GM19395 (cell line): ENCODE measurements around the gene MDGA2.

ENCODE experiments used
- ATAC-seq: cut with Tn5 transposase; IDR thresholded peaks from one replicate; pipeline ENCODE4 v1.9.1; 2021; ENCODE audit warnings: mild to moderate bottlenecking, moderate library complexity; ENCODE audit not compliant: unreplicated experiment

The MDGA2 gene

DNA sequence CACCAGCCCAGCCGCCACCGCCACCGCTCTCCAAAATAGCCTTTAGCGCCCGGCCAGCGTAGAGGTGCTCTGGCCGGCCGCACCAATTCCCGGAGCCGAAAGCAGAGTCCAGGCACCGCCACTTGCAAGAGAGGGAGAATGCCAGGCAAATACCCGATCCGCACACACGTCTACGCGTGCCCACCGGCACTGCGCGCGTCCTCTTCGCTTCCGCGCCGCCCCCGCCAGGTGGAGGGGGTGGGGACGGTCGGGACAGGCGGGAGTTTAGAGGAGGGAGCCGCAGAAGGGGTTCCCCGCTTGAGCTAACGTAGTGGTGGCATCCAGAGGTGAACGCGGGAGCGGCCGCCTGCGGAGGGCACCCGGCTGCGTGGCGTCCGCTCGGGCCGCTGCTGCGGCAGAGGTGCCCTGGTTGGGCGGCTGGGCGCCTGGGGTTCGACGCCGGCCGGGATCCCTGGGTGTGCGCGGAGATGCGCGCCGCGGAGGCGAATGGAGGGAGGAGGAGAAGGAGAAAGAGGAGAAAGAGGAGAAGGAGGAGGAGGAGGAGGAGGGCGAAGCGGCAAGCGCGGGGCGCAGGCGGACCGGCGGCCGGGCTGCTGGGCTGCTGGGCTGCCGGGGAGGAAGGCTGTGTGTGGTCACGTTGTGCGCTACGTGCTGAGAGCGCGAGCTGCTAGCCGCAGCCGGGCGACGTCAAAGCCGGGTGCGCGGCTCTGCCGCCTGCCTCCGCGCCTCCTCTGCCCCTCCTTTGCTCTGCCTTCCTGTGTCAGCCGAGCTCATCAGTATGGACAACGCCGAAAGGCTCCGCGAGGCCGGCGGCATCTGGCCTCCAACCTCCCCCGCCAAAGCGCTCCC, at the start of gene MDGA2:
TSS of gene MDGA2 (minus strand) at position 140 of the 849 bp plus-strand sequence.
- peak; percentile 55 for ATAC-seq

DNA sequence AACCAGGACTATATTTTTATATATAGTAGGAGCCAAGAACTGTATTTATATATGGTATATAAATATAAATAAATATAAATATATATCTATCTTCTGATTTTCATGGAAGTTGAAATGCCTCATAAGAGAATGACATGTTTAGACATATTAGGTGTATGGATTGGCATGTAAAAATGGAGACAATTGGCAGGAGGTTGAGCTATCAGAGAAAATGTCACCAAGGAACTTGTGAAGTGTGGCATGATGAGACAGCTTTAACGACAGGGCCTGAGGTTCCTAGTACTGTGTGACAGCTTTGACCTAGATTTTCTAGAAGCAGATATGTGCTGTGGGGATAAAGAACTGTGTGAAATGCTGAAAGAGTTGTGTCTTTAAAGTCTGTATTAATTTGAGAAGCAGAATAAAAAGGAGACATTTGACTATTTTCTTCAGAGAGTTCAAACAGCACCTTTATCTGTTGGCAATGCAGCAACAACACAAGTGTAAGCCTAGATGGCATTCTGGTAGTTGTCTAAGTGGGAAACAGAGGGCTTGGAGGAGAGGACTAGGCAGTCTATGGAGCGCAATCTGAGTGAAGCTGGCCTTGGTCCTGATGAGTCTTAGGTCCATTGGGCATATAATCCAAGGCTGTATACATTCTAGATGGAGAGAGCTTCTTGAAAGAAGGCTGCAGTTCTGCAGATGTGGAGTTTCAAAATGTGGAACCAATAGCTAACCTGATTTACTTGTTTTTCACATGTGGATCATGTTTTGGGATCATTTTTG, 47.7 kb upstream of the MDGA2 start:
- ATAC-seq, result no peak

DNA sequence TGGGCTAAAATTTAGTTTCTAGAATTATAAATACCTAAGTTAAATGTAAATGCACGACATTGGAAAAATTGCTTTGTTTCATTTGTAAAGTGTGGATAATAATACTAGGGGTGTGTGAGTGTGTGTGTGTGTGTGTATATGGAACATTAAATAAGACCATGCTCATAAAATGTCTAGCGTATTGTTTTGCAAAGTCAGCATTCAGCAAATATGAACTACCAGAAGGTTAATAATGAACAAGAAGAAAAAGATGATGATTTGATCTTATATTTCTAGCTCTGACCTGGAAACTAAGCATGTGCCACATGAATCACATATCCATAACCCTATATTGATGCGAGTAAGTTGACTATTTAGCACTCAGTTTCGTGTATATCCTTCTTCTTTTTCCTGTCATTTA, 44.9 kb upstream of the MDGA2 start:
- no peak for ATAC-seq

DNA sequence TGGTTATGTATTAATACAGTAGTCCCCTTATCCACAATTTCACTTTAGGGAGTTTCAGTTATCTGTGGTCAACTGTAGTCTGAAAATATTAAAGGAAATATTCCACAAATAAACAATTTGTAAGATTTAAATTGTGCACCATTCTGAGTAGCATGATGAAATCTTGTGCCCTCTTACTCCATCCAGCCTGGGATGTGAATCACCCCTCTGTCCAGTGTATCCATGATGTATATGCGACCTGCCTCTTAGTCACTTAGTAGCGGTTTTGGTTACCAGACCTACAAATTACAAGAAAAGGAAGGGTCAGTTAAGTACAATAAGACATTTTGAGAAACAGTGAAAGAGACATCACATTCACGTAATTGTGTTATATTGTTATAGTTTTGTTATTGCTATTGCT, 39.9 kb upstream of the MDGA2 start:
- ATAC-seq, result no peak

DNA sequence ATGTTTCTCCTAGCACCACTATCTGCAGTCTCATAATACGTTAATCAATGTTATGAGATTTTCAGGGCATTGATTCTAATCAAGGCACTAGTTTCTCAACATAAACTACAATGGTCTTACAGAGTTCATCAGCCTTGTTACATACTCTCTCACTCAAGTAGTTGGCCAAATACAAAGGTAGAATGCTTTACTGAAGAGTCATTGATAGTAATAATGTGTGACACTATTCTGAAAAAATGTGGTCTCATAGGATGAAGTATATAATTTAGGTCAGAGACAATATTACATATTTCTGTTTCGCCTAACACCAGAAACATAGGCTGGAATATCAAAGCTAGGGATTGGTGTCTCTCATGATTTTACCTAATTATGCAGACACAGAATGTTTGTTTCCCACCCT, 35.2 kb upstream of the MDGA2 start:
- ATAC-seq, result no peak

DNA sequence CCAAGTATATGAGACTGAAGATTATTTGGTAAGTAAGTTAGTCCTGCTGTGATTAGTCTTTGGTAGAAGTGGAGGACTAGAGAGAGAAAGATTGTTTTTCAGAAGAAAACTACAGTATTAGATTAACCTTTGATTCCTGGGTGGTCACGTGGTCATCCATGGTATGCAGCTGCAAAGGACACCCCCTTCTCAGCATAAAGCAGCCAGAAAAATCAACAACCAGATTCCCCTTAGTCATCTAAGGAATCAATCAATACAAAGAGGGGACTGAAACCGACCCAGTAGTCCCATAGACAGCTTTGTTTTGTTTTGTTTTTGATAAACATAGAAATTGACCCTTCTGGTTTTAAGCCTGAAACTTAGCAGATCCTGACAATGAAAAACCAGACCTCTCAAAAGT, 30.3 kb upstream of the MDGA2 start:
- no peak for ATAC-seq

DNA sequence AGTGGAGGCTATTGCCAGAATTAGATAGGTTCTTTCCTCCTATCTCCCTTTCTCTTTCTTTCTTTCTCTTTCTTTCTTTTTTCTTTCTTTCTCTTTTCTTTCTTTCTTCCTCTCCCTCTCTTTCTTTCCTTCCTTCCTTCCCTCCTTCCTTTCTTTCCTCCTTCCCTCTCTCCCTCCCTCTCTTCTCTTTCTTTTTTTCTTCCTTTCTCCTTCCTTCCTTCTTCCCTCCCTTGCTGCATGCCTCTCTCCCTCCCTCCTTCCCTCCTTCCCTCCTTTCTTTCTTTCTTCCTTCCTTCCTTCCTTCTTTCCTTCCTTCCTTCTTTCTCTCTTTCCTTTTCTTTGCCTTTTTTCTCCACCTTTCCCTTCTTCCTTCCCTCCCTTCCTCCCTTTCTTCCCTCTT, 16.4 kb upstream of the MDGA2 start:
- ATAC-seq, result no peak

DNA sequence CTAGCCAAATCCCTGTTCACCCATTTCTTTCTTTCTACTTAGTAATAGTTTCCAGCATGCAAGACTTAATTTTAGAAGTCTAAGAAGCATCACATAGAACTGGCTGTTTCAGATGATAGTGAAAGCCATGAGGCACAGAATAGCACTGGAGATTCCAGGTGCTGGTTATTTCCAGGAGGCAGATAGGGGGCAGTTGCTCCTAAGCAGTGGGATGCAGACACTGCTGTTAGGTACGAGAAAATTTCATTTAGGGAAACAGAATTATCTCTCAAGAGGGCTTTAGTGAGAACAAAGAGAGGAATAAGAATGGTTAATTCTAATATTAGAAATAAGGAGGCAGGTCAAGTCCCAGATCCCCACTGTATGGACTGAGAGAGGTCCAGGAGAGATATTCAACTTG, 3.6 kb upstream of the MDGA2 start:
- ATAC-seq, result no peak

DNA sequence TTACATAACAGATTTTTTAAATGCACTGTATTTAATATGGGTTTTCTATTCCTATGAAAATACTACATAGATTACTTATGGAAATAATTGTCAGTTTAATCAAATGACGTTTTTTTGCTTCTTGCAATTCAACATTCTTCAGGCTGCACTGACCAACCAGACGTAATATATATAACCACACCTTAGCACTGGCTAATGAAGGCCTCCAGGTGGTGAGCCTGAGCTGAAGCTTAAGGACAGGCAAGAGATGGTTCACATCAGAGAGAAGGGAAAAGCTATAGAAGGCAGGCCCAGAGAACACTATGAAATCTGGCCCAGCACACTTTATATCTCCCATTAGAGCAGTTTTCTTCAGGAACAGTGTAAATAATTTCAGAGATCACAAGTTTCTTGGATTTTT, 2.8 kb upstream of the MDGA2 start:
- ATAC-seq, result no peak

DNA sequence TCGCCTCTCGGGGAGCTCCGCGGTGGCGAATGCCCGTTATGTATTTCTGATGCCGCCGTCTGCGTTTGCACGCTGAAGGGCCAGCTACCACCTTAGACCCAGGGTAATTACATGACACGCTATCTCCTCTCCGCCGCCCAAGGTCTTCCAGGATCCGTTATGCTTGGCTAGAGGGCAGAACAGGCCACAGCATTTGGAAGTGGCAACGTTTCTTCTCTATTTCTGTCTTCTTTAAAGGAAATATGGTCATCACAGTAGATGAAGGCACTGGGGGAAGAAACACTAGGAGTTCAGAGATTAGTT, 861 bp upstream of the MDGA2 start:
- no peak for ATAC-seq

DNA sequence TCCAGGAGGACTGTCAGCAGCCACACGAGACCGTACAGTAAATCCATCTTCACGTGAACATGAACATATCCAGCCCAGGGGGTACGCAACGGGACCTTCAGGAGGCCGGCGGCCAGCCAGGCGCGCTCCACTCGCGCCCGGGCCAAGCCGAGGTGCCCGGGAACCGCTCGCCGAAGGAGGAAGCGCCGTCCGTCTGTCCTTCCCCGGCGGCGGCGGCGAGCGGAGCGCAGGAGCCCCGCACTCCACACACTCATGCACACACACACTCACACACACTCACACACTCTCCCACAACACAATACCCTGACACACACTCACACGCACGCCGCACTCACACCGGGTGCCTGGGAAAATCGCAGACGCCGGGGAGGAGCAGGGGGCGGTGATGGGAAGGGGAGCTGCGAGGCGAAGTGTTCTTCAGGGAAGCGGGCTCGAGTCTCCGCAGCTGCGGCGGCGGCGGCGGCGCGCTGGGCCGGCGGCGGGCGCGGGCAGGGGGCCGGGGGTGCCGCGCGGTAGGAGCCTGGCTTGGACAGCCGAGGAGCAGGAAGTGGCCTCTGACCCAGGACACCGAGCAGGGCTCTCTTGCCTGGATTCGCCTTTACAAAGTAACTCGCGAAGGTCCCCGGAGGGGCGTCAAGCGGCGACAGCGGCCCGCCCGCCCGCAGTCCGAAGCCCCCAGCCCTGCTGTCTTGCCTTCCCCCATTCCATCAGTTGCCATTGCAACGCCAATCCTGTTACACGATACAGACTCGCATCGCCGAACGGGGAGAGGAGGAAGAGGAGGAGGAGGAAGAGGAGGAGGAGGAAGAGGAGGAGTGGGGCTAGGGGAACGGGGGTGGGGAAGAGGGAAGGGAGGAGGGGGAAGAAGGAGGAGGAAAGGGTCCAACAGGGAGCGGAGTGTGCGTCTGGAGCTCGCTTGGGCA, 601 bp downstream of the MDGA2 start:
- no peak for ATAC-seq

DNA sequence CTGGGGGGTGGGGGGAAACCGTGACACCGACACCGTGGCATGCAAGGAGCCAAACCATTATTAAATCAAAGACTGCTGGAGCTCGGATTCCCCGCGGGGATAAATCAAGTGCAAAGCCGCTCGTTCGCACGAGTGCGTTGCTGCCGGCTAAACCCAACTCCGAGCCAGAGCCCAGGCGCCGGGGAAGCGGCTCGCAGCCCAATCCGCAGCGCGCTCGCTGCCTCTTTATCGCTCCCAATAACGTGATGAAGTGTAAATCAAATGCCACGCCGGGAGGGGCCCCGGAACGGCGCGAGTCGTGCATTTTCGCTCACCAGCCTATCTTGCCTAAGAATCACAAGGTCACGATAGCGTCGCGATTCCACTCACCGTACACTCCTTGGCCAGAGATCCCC, 1.3 kb downstream of the MDGA2 start:
- ATAC-seq, result no peak

DNA sequence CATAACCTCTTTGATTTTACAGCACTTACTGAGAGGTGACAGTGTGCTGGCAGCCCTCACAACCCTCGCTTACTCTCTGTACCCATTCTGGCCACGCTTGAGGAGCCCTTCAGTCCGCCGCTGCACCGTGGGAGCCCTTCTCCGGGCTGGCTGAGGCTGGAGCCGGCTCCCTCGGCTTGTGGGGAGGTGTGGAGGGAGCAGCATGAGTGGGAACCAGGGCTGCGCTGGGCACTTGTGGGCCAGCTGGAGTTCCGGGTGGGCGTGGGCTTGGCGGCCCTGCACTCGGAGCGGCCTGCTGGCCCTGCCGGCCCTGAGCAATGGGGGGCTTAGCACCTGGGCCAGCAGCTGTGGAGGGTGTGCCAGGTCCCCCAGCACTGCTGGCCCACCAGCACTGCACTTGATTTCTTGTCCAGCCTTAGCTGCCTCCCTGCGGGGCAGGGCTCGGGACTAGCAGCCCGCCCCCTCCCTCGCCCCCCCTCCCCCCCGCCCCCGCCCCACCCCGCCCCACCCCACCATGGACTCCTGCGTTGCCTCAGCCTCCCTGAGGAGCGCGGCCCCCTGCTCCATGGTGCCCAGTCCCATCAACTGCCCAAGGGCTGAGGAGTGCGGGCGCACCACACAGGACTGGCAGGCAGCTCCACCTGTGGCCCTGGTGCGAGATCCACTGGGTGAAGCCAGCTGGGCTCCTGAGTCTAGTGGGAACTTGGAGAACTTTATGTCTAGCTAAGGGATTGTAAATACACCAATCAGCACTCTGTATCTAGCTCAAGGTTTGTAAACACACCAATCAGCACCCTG, 9.9 kb downstream of the MDGA2 start:
- no peak for ATAC-seq

DNA sequence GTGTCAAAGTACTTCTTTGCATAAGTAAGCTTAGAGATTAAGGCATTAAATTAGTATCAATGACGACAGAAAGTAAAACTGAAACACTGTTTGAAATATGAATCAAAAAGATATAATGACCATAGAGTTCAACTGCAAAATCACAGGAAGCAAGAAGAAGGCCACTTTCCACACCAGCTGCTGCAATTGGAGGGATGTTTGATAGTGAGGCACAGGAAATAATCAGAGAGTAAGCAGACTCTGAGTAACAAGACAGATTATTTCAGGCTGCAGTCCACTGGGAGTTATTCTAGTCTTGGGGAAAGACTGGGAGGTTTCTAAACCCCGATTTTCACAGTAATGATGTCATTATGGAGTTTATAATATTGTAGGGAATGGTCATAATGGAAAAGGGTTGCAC, 12.9 kb downstream of the MDGA2 start:
- no peak for ATAC-seq

DNA sequence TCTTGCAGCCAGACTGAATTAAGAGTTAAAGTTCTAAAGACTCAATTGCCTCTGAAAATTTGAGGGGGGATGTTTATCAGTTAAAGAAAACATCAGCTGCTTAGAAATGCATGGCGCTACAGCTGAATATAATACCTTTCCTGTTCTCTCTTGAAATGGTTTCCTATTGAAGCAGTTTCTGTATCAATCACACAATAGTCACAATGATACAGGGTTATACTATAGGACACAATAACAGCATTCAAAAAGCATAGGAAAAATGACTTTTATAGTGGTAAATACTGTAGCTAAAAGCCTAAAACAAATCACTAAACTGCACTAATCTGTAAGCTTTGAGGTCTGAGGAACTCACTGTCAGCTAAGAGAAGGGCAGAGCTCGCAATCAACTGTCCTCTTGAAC, 15.2 kb downstream of the MDGA2 start:
- ATAC-seq, result no peak

DNA sequence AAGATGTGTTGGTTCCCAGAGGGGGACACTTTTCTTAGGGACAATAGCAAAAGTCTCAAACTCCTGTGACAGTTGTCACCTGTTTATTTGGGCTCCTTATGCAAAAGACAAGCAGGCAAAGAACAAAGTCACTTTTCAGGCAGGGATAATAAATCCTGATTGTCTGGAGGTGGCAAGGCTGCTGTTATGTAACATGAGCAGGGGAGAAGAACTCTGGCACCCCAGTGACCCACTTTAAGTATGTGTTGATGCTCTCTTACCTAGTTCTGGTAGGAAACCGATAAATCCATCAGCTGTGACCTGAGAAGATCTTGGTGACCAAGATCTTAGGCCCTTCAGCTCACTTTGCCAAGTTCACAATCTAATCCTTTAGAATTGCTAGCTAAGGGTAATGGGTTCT, 17.4 kb downstream of the MDGA2 start:
- no peak for ATAC-seq

DNA sequence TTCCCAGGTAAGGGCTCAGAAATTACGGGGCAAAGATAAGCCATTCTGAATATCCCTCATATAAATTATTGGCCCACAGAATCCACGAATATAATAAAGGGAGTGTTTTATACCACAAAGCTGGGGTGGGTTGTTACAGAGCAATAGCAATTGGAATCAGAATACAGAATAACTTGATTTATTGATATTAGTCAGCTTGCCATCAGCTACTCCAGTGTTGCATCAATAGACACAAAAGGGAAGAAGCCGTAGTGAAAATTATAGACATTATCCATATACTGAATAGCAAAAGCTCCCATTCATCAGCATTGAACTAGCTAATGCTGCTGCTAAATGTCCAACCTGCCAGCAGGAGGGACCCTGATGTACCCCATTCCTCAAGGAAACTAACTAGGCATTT, 18.3 kb downstream of the MDGA2 start:
- no peak for ATAC-seq

DNA sequence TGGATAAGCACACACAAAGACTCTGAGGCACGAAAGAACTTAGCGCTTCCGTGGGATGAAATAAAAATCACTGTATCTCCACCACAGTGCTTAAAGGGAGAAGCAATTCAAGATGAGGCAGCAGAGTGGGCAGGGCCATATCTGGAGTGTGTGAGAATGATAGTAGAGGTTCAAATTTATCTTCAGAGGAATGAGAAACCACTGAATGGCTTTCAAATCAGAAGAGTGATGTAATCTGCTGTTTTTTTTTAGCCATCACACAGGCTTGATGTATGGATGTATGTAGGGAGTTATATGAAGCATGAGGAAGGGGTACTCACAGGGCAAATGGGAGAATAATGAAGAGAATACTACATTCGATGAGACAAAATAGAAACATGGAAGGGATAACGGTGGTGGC, 24.1 kb downstream of the MDGA2 start:
- no peak for ATAC-seq

DNA sequence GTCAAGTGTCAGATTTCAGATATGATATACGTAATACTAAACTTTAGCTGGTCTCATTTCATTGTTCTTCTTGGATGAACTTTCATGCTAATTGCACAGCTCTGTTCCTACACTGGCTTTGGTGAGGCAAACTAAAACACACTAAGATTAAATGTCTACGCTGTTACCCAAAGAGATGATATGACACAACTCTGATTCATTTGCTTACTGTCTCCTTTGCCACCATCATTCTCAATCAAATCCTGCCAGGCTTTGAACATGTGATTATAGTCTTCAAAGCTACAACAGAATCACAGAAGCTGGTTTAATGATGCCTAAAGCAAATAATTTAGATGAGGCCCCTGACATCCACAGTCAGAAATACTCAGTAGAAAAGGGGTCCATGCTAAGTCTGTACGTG, 37.7 kb downstream of the MDGA2 start:
- ATAC-seq, result no peak

DNA sequence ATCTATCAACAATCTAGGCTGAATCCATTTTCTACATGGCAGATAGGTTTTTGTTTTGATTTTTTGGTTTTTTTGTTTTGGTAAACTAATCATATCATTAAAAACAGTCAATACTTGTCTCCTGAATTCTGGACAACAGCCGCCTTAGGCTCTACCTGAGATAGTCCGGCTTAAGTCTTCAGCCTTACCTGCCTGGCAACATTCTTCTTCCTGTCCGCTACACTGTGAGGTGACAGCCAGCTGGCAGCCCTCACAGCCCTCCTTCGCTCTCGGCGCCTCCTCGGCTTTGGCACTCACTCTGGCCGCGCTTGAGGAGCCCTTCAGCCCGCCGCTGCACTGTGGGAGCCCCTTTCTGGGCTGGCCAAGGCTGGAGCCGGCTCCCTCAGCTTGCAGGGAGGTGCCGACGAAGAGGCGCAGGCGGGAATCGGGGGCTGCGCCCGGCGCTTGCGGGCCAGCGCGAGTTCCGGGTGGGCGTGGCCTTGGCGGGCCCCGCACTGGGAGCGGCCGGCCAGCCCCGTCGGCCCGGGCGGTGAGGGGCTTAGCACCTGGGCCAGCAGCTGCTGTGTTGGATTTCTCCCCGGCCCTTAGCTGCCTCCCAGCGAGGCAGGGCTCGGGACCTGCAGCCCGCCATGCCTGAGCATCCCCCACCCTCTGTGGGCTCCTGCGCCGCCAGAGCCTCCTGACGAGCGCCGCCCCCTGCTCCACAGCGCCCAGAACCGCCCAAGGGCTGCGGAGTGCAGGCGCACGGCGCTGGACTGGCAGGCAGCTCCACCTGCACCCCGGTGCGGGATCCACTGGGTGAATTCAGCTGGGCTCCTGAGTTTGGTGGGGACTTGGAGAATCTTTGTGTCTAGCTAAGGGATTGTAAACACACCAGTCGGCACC, 49.0 kb downstream of the MDGA2 start:
- no peak for ATAC-seq
